ENCODE measurements around the gene YIPF5. TPM values are rescaled to one million over a fixed set of nuclear protein-coding genes. Genes with fewer than 3 reads are reported as not detected.

The YIPF5 gene
- total and polyA plus RNA-seq, 7 donors, result 12.3 to 44.6 (median 35.2) TPM

- Histone ChIP-seq H3K36me3 (no peaks in the 10 kb centered on the region), H3K4me3 (no peak overlapping the region), H3K4me1 (peaks cover 0 to 16% (median 10%) of the 10 kb centered on the region in 4 donors), H3K9me3 (no peaks in the 10 kb centered on the region), H3K27ac (no peak overlapping the region), H3K27me3 (peaks cover 5 to 51% (median 25%) of the 10 kb centered on the region in 3 donors)
- WGBS, 2 donors, result 63 to 67% methylated on average over 2 of the region's 2 CpGs
- TF ChIP-seq POLR2A (IDR thresholded peaks at IDR 0.05) (no peak), EP300 (IDR thresholded peaks at IDR 0.05) (no peak), POLR2AphosphoS5 (IDR thresholded peaks at IDR 0.05) (no peak), CTCF (IDR thresholded peaks at IDR 0.05) (no peak)
- no peak for DNase-seq
- intact Hi-C loops (cut with DNase I), result no loop called here
Measured at GRCh38 chr5:144206141-144206540, 35.7 kb upstream of the YIPF5 start.

- peak overlapping the region in 3 of 4 donors; percentile 3 to 25 (median 19) for H3K4me3 ChIP-seq
Measured at GRCh38 chr5:144205141-144205551, 34.7 kb upstream of the YIPF5 start.

GRCh38 chr5:144203750-144204596 is 33.5 kb upstream of the YIPF5 start:
- no peak overlapping the region for H3K4me3 ChIP-seq

More at GRCh38 chr5:144205141-144205551, 34.7 kb upstream of the YIPF5 start:
- peaks cover 5 to 51% (median 25%) of the 10 kb centered on the region in 3 donors for H3K27me3 ChIP-seq
- no peak for TF ChIP-seq CTCF (IDR thresholded peaks at IDR 0.05)
- TF ChIP-seq EP300 (IDR thresholded peaks at IDR 0.05), result no peak
- TF ChIP-seq POLR2A (IDR thresholded peaks at IDR 0.05), result no peak
- TF ChIP-seq POLR2AphosphoS5 (IDR thresholded peaks at IDR 0.05), result no peak
- intact Hi-C loops (cut with DNase I), result no loop called here
- H3K9me3 ChIP-seq, result no peaks in the 10 kb centered on the region
- no peak for DNase-seq
- no peaks in the 10 kb centered on the region for H3K36me3 ChIP-seq
- peaks cover 0 to 16% (median 10%) of the 10 kb centered on the region in 4 donors for H3K4me1 ChIP-seq
- WGBS, 2 donors, result 3% methylated on average over 31 of the region's 31 CpGs
- no peak overlapping the region for H3K27ac ChIP-seq

GRCh38 chr5:144202726-144203125 is 32.3 kb upstream of the YIPF5 start:
- H3K27ac ChIP-seq, result no peak overlapping the region
- whole genome bisulfite sequencing, 2 donors, result 67 to 76% methylated on average over 1 of the region's 1 CpG
- no peak overlapping the region for H3K4me3 ChIP-seq
- intact Hi-C loops (cut with DNase I), result loop anchor here (5.0 kb wide), 2 partner anchors 1630 to 1845 kb away; no protein-coding TSS in a partner anchor
- peaks cover 5 to 37% (median 18%) of the 10 kb centered on the region in 3 donors for H3K27me3 ChIP-seq
- no peaks in the 10 kb centered on the region for H3K9me3 ChIP-seq
- no peak for DNase-seq
- TF ChIP-seq POLR2A (IDR thresholded peaks at IDR 0.05) (no peak), EP300 (IDR thresholded peaks at IDR 0.05) (no peak), CTCF (IDR thresholded peaks at IDR 0.05) (no peak)
- peaks cover 0 to 16% (median 10%) of the 10 kb centered on the region in 4 donors for H3K4me1 ChIP-seq
- no peaks in the 10 kb centered on the region for H3K36me3 ChIP-seq

More at GRCh38 chr5:144203750-144204596, 33.5 kb upstream of the YIPF5 start:
- intact Hi-C loops (cut with DNase I), result loop anchor here (5.0 kb wide), 2 partner anchors 1628 to 1843 kb away; no protein-coding TSS in a partner anchor
- Histone ChIP-seq H3K27ac (no peak overlapping the region), H3K36me3 (no peaks in the 10 kb centered on the region), H3K27me3 (peaks cover 5 to 46% (median 22%) of the 10 kb centered on the region in 3 donors), H3K4me1 (peaks cover 0 to 16% (median 10%) of the 10 kb centered on the region in 4 donors), H3K9me3 (no peaks in the 10 kb centered on the region)
- DNase-seq, result no peak
- 33 to 40% methylated on average over 10 of the region's 10 CpGs for WGBS, 2 donors
- TF ChIP-seq EP300 (IDR thresholded peaks at IDR 0.05) (no peak), POLR2A (IDR thresholded peaks at IDR 0.05) (no peak), CTCF (IDR thresholded peaks at IDR 0.05) (peak; percentile 47 to 89 (median 70)), POLR2AphosphoS5 (IDR thresholded peaks at IDR 0.05) (no peak)
